HCT116 (cell line): ENCODE results near the gene LIN7A. TPM values are rescaled to one million over a fixed set of nuclear protein-coding genes. Genes with fewer than 3 reads are reported as not detected.

ENCODE experiments used
- ATAC-seq: fragments of 200-7000 bp; cut with Tn5 transposase; 2 replicates; pipeline ENCODE4 v1.9.1; 2020; ENCODE audit warnings: mild to moderate bottlenecking, moderate library complexity
- BruUV-seq: library from RNA; stranded (reverse); fragments of 400-500 nt; replicated peaks from 2 replicates; lab custom pipeline; 2021; lab: Mats Ljungman, UMichigan
- CTCF ChIA-PET: fragments of 300-600 bp; sonication (Branson Sonifier 250); formaldehyde crosslinking; loops from one replicate; lab custom pipeline; 2021; ENCODE audit warnings: antibody characterized with exemption; lab: Charles Lee
- POLR2A ChIA-PET: fragments of 300-600, 350-600 bp; sonication (Branson Sonifier 250); formaldehyde crosslinking; loops from one replicate; lab custom pipeline; 2021; ENCODE audit warnings: antibody characterized with exemption; lab: Charles Lee
- RAD21 ChIA-PET, 2 experiments: fragments of 300-600 bp; sonication (Branson Sonifier 250); formaldehyde crosslinking; loops; one replicate each; lab custom pipeline; 2023; ENCODE audit warnings: low total read pairs in 2 of 2; ENCODE audit not compliant: uncharacterized antibody in 2 of 2, unreplicated experiment in 2 of 2, low non-redundant PET in 1 of 2; lab: Charles Lee
- DNase-seq: peaks from one replicate; pipeline ENCODE4 v3.0.0-alpha.2; 2010; ENCODE audit warnings: low read depth, low spot score
- H2AFZ ChIP-seq: fragments of 200-600 bp; shearing (Covaris generic), sonication (generic); 2 replicates; pipeline ENCODE4 v1.6.1; 2017; ENCODE audit warnings: low read depth, mixed run types, mixed read lengths, antibody characterized with exemption, low read length; ENCODE audit not compliant: poor library complexity, severe bottlenecking
- H3K27ac ChIP-seq: 2 replicates; pipeline ENCODE4 v1.5.1; 2012; ENCODE audit warnings: low read depth, low read length
- H3K27me3 ChIP-seq: fragments of 200-600 bp; sonication (generic); 2 replicates; pipeline ENCODE4 v1.6.1; 2016; ENCODE audit warnings: mixed run types, low read length, mixed read lengths; ENCODE audit not compliant: insufficient read depth
- H3K36me3 ChIP-seq, 2 experiments: fragments of 200-500 bp in 1 of 2; fragments of 200-600 bp in 1 of 2; sonication (Bioruptor generic) in 1 of 2; sonication (generic) in 1 of 2; 2 replicates each; pipeline versions ENCODE4 v1.5.1 to v1.6.1; 2014 to 2016; ENCODE audit warnings: low read length in 2 of 2, inconsistent platforms in 1 of 2, mixed read lengths in 1 of 2, mixed run types in 1 of 2; ENCODE audit not compliant: insufficient read depth in 2 of 2, control insufficient read depth in 1 of 2
- H3K4me1 ChIP-seq, 2 experiments: fragments of 200-600 bp in 1 of 2; sonication (generic) in 1 of 2; 2 replicates each; pipeline versions ENCODE4 v1.5.1 to v1.6.1; 2012 to 2017; ENCODE audit warnings: low read length in 2 of 2, inconsistent platforms in 1 of 2, mild to moderate bottlenecking in 1 of 2, mixed read lengths in 1 of 2, mixed run types in 1 of 2, moderate library complexity in 1 of 2; ENCODE audit not compliant: insufficient read depth in 2 of 2, control insufficient read depth in 1 of 2
- H3K4me2 ChIP-seq: fragments of 200-600 bp; sonication (generic); 2 replicates; pipeline ENCODE4 v1.6.1; 2017; ENCODE audit warnings: mixed run types, low read length, mixed read lengths
- H3K4me3 ChIP-seq, 2 experiments: fragments of 200-600 bp in 1 of 2; sonication (generic) in 1 of 2; replicated peaks in 1 of 2; 2 replicates each; pipeline ENCODE4 v1.5.1; 2011 to 2016; ENCODE audit warnings: low read length in 2 of 2, control low read depth in 1 of 2, low read depth in 1 of 2, mild to moderate bottlenecking in 1 of 2, mixed read lengths in 1 of 2, mixed run types in 1 of 2
- H3K79me2 ChIP-seq: fragments of 200-600 bp; sonication (generic); 2 replicates; pipeline ENCODE4 v1.6.1; 2017; ENCODE audit warnings: mild to moderate bottlenecking, mixed run types, low read length, moderate library complexity, mixed read lengths; ENCODE audit not compliant: insufficient read depth
- H3K9ac ChIP-seq: fragments of 200-600 bp; sonication (generic); 2 replicates; pipeline ENCODE4 v1.6.1; 2016; ENCODE audit warnings: low read length, mixed read lengths
- H3K9me2 ChIP-seq: fragments of 200-600 bp; sonication (generic), shearing (Covaris generic); 2 replicates; pipeline ENCODE4 v1.6.1; 2017; ENCODE audit warnings: mixed run types, mild to moderate bottlenecking, moderate library complexity; ENCODE audit not compliant: insufficient read depth
- H3K9me3 ChIP-seq, 2 experiments: fragments of 200-500 bp in 1 of 2; fragments of 200-600 bp in 1 of 2; sonication (Bioruptor generic) in 1 of 2; sonication (generic) in 1 of 2; 2 replicates each; pipeline ENCODE4 v1.6.1; 2014 to 2017; ENCODE audit warnings: low read length in 2 of 2, mixed read lengths in 2 of 2, inconsistent platforms in 1 of 2, low read depth in 1 of 2, mild to moderate bottlenecking in 1 of 2, mixed run types in 1 of 2, moderate library complexity in 1 of 2; ENCODE audit not compliant: control insufficient read depth in 1 of 2, insufficient read depth in 1 of 2
- H4K20me1 ChIP-seq: fragments of 200-600 bp; sonication (generic), shearing (Covaris generic); 2 replicates; pipeline ENCODE4 v1.6.1; 2017; ENCODE audit warnings: mixed run types, mild to moderate bottlenecking, moderate library complexity; ENCODE audit not compliant: insufficient read depth
- CBX3 ChIP-seq: IDR thresholded peaks from 2 replicates; pipeline ENCODE4 v1.6.1; 2012; ENCODE audit warnings: low read depth
- CEBPB ChIP-seq: IDR thresholded peaks from 2 replicates; pipeline ENCODE4 v1.6.1; 2012; ENCODE audit warnings: low read depth
- EGR1 ChIP-seq: IDR thresholded peaks from 2 replicates; pipeline ENCODE4 v1.6.1; 2012; ENCODE audit warnings: low read depth
- ELF1 ChIP-seq: IDR thresholded peaks from 2 replicates; pipeline ENCODE4 v1.6.1; 2012; ENCODE audit warnings: low read depth, borderline replicate concordance
- EZH2 ChIP-seq: fragments of 200-600 bp; sonication (generic); IDR thresholded peaks from 2 replicates; pipeline ENCODE4 v1.6.1; 2017; ENCODE audit warnings: antibody characterized with exemption, mixed run types
- FOSL1 ChIP-seq: IDR thresholded peaks from 2 replicates; pipeline ENCODE4 v1.6.1; 2012; ENCODE audit warnings: low read depth
- JUND ChIP-seq: IDR thresholded peaks from 2 replicates; pipeline ENCODE4 v1.6.1; 2012
- POLR2A ChIP-seq: IDR thresholded peaks from 2 replicates; pipeline ENCODE4 v1.7.0; 2011; ENCODE audit warnings: borderline replicate concordance; ENCODE audit not compliant: insufficient read depth, insufficient read length; ENCODE audit errors: extremely low read depth
- POLR2AphosphoS5 ChIP-seq: IDR thresholded peaks from 2 replicates; pipeline ENCODE4 v1.6.1; 2011; ENCODE audit warnings: mild to moderate bottlenecking, low read depth, low read length, moderate library complexity
- RAD21 ChIP-seq: IDR thresholded peaks from 2 replicates; pipeline ENCODE4 v1.6.1; 2012; ENCODE audit warnings: low read depth, mild to moderate bottlenecking
- REST ChIP-seq: IDR thresholded peaks from 2 replicates; pipeline ENCODE4 v1.6.1; 2012; ENCODE audit warnings: low read depth
- SIN3A ChIP-seq: IDR thresholded peaks from 2 replicates; pipeline ENCODE4 v1.6.1; 2012; ENCODE audit warnings: low read depth
- SP1 ChIP-seq: IDR thresholded peaks from 2 replicates; pipeline ENCODE4 v1.6.1; 2012; ENCODE audit warnings: low read depth
- YY1 ChIP-seq: IDR thresholded peaks from 2 replicates; pipeline ENCODE4 v1.6.1; 2011; ENCODE audit warnings: low read length, low read depth, moderate library complexity, mild to moderate bottlenecking; ENCODE audit not compliant: insufficient replicate concordance; ENCODE audit errors: extremely low read depth
- ZFX ChIP-seq: fragments of 450-650 bp; IDR thresholded peaks from 2 replicates; pipeline ENCODE4 v1.6.1; 2017
- intact Hi-C: fragments of 100-400 bp; cut with micrococcal nuclease; formaldehyde crosslinking; loops from 2 replicates; pipeline ENCODE4 v1.10.0; 2022
- total RNA-seq: library from RNA; stranded (reverse); gene quantifications from one replicate; pipeline ENCODE4 v1.2.1, GENCODE V29; 2021; ENCODE audit not compliant: unreplicated experiment
- TF ChIP-seq, protein P1 (sequence below): IDR thresholded peaks from 2 replicates; pipeline ENCODE4 v1.6.1; 2011; ENCODE audit warnings: mild to moderate bottlenecking, low read length, moderate library complexity; ENCODE audit not compliant: insufficient replicate concordance; ENCODE audit errors: extremely low read depth
- TF ChIP-seq, protein P2 (sequence below), 3 experiments: fragments of 200-600 bp in 1 of 3; sonication (generic) in 1 of 3; IDR thresholded peaks in 2 of 3; conservative IDR thresholded peaks in 1 of 3; 2 replicates each; pipeline ENCODE4 v1.5.1; 2012 to 2017; ENCODE audit warnings: low read depth in 2 of 3, low read length in 2 of 3, antibody characterized with exemption in 1 of 3, borderline replicate concordance in 1 of 3, control low read depth in 1 of 3, mild to moderate bottlenecking in 1 of 3, mixed read lengths in 1 of 3, mixed run types in 1 of 3, moderate library complexity in 1 of 3; ENCODE audit not compliant: insufficient read depth in 1 of 3
- TF ChIP-seq, protein P3 (sequence below): IDR thresholded peaks from 2 replicates; pipeline ENCODE4 v1.6.1; 2012

LIN7A gene
- total RNA-seq, 1 experiment from 2014 or later = 1.5 TPM

- Histone ChIP-seq H2AFZ (no peak overlapping the region), H3K9me3 (no peaks in the 10 kb centered on the region), H3K9ac (no peak overlapping the region), H3K4me3 (no peak overlapping the region)
- RAD21 ChIA-PET = no interaction called here
- no peak for ATAC-seq
- intact Hi-C loops = no loop called here
- TF ChIP-seq, protein P1, sequence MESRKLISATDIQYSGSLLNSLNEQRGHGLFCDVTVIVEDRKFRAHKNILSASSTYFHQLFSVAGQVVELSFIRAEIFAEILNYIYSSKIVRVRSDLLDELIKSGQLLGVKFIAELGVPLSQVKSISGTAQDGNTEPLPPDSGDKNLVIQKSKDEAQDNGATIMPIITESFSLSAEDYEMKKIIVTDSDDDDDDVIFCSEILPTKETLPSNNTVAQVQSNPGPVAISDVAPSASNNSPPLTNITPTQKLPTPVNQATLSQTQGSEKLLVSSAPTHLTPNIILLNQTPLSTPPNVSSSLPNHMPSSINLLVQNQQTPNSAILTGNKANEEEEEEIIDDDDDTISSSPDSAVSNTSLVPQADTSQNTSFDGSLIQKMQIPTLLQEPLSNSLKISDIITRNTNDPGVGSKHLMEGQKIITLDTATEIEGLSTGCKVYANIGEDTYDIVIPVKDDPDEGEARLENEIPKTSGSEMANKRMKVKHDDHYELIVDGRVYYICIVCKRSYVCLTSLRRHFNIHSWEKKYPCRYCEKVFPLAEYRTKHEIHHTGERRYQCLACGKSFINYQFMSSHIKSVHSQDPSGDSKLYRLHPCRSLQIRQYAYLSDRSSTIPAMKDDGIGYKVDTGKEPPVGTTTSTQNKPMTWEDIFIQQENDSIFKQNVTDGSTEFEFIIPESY = no peak
- TF ChIP-seq YY1 (no peak), FOSL1 (no peak), SIN3A (no peak), ELF1 (no peak), EZH2 (no peak), REST (no peak), ZFX (no peak), EGR1 (no peak), SP1 (no peak), POLR2AphosphoS5 (no peak), POLR2A (no peak), JUND (no peak), CBX3 (no peak), RAD21 (no peak), CEBPB (no peak)
- TF ChIP-seq, protein P2, sequence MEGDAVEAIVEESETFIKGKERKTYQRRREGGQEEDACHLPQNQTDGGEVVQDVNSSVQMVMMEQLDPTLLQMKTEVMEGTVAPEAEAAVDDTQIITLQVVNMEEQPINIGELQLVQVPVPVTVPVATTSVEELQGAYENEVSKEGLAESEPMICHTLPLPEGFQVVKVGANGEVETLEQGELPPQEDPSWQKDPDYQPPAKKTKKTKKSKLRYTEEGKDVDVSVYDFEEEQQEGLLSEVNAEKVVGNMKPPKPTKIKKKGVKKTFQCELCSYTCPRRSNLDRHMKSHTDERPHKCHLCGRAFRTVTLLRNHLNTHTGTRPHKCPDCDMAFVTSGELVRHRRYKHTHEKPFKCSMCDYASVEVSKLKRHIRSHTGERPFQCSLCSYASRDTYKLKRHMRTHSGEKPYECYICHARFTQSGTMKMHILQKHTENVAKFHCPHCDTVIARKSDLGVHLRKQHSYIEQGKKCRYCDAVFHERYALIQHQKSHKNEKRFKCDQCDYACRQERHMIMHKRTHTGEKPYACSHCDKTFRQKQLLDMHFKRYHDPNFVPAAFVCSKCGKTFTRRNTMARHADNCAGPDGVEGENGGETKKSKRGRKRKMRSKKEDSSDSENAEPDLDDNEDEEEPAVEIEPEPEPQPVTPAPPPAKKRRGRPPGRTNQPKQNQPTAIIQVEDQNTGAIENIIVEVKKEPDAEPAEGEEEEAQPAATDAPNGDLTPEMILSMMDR (IDR thresholded peaks at IDR 0.05 in 2 of 3, conservative IDR thresholded peaks at IDR 0.05 in 1 of 3; ENCODE audit: borderline replicate concordance in 1 of 3, insufficient read depth in 1 of 3, low read depth in 2 of 3, low read length in 2 of 3) = no peak
- TF ChIP-seq, protein P3, sequence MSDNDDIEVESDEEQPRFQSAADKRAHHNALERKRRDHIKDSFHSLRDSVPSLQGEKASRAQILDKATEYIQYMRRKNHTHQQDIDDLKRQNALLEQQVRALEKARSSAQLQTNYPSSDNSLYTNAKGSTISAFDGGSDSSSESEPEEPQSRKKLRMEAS = no peak
- TF ChIP-seq, all 23 proteins: peak for 0
- Histone ChIP-seq H4K20me1 (no peaks in the 10 kb centered on the region), H3K9me2 (no peaks in the 10 kb centered on the region), H3K4me1 (no peaks in the 10 kb centered on the region), H3K27ac (no peak overlapping the region), H3K79me2 (no peaks in the 10 kb centered on the region), H3K36me3 (no peaks in the 10 kb centered on the region), H3K27me3 (peaks cover 8% of the 10 kb centered on the region), H3K4me2 (no peak overlapping the region)
- ChIA-PET CTCF (no interaction called here), POLR2A (no interaction called here)
- DNase-seq = no peak
- BruUV-seq = no TSS peak
Measured at GRCh38 chr12:80892597-80893445, 44.9 kb downstream of the LIN7A start.
